ENCODE results near the gene RAB3C.
"Not testable (repeated sequence)": the region's sequence is repeated elsewhere in the genome, so short reads cannot be mapped to it uniquely, and the experiment has no call there.

Gene RAB3C

DNA sequence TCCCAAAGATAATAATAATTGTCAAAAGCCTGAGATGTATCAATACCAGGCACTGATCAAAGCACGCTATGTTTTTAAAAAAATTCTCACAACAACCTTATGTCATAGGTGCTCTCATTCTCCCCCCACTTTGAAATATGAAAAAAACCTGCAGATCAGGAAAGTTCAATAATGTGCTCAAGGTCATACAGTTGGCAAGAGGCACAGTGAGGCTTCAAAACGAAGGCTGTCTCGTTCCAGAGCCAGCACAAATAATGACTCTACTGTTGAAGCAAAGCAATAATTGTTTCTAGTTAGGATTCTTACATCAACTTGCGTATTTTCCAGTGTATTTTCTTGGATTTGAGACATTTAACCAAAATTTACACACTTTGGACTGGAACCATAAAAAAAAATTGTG lies 88.3 kb downstream of the RAB3C start:
- no peak for FAIRE-seq
- DNase-seq (ENCODE audit: extremely low spot score, insufficient read length, low read depth): no peak

DNA sequence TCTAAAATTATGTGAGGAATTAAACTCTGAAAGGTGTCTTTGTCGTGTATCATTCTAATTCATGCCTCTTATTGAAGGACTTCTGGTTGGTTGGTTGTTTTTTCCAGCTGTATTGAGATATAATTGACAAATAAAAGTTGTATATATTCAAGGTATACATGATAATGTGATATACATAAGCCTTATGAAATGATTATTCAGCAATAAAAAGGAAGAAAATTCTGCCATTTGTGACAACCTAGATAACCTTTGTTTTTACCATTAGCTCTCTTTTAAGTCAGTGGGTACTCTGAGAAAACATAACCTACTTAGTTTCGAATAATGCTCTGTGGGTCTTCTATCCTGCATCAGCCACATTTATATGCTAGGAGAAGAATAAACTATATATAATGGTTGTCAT lies 89.6 kb downstream of the RAB3C start:
- FAIRE-seq: no peak

DNA sequence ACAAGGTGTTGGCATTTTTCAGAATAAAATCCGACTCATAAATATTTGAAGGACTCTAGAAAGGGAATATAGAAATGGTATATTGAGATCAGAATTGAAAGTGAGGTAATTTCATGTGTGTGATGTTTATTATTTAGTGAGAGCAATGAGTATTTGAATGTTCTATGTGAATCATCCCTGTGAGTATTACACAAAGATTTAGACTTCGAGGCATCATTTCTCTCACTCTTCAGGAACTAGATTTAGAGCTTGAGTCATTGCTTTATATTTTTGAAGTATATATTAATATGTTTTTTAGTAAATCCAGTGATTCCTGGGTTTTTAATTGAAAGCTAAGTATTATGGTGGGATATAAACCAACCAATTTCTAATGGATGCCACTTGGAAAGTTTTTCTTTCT lies 91.2 kb downstream of the RAB3C start:
- FAIRE-seq (no peak), DNase-seq (ENCODE audit: extremely low spot score, insufficient read length, low read depth) (no peak)

More for the DNA sequence above, 89.6 kb downstream of the RAB3C start:
- DNase-seq (ENCODE audit: extremely low spot score, insufficient read length, low read depth): no peak

DNA sequence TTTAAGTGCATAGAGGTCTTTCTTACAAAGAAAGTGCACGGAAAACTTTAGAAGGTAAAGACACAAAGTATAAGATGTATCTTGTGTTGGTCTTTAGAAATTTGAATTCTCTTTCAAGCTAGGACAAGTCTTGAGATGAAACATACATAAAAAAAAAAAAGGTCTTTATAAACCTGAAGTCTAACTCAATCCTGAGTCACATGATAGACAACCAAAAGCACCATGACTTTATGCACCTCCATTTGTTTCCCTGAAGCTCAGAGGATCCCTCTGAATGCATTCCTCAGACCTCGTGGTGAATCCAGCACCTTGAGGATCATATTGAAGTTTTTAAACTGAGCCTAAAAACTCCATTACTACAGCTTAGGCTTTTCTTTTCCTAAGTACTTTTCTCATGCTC lies 91.8 kb downstream of the RAB3C start:
- no peak for FAIRE-seq
- DNase-seq (ENCODE audit: extremely low spot score, insufficient read length, low read depth): no peak

DNA sequence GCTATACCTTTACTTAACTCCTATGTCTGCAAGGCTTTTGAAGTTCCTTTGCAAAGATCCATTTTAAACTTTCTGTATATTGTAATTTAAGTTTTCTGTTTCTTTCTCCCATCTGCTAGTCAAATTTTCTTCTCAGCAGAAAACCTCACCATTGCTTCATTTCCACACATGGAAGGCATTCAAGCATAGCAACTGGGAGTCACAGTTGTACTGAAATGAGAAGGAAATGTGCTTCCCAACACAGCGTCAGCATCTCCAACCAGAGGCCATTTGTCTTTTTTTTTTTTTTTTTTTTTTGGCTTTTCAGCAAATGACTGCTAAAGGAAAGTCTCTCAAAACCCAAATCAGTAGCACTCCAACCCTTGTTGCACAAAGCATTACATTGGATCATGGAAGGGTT lies 92.5 kb downstream of the RAB3C start:
- DNase-seq (ENCODE audit: extremely low spot score, insufficient read length, low read depth) (no peak), FAIRE-seq (no peak)

DNA sequence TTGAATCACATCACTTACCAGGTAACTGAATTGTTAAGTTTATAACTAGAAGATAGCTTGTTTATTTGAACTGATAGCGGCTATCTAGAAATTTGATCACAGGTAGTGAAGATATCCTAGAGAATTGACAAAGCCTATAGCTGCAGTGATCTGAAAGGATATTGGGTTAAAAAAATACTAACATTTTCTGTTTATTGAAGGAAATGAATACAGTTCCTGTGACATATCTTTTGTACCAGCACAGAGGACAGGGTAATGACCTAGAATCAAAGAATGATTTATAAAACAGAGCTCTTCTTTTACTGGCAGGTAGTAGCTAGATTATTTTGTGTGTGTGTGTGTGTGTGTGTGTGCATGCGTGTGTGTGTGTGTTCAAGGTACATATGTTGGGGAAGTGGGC lies 94.8 kb downstream of the RAB3C start:
- no peak for FAIRE-seq

DNA sequence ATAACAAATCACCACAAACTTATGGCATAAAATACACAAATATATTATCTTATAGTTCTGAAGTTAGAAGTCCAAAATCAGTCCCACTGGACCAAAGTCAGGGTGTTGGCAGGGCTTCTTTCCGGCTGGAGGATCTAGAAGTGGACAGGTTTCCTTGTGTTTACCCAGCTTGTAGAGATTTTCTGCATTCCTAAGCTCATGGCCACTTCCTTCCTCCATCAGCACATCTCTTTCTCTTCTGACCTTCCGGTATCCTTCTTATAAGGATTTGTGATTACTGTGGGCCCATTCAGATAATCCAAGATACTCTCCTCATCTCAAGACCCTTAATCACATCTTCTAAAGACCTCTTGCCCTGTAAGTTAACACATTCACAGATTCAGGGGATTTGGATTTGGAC lies 97.6 kb downstream of the RAB3C start:
- FAIRE-seq (no peak), DNase-seq (ENCODE audit: extremely low spot score, insufficient read length, low read depth) (no peak)

More for the DNA sequence above, 94.8 kb downstream of the RAB3C start:
- no peak for DNase-seq (ENCODE audit: extremely low spot score, insufficient read length, low read depth)

DNA sequence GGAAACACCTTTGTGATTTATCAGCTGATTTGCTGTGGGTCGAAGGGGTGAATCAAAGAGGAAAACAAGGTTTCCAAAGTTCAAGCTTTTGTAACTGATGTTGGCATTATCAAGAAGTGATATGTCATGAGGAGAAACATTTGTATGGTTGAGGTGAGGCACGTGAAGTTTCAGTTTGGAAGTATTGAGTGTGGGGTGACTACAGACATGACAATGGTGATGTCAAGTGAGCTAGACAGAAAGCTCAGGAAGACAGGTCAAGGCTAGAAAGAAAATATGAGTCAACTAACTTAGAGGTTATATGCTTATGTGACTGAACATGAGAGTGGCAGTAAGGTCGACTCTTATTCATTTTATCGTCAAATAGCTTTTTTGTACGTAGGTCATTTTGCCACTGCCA lies 99.1 kb downstream of the RAB3C start:
- FAIRE-seq (no peak), DNase-seq (ENCODE audit: extremely low spot score, insufficient read length, low read depth) (no peak)

DNA sequence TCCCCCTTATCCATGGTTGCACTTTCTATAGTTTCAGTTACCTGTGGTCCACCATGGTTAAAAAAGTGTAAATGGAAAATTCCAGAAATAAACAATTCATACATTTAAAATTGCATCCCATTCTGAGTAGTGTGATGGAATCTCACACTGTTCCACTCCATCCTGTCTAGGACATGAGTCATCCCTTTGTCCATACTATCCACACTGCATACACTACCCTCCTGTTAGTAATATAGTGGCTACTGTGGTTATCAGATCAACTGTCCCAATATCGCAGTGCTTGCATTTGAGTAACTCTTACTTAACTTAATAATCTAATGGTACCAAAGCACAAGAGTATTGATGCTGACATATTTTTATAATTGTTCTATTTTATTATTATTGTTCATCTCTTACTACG lies 100.7 kb downstream of the RAB3C start:
- no peak for DNase-seq (ENCODE audit: extremely low spot score, insufficient read length, low read depth)
- no peak for FAIRE-seq

GRCh38 chr5:58687079-58687478 lies 104.2 kb downstream of the RAB3C start:
- DNase-seq (ENCODE audit: extremely low spot score, insufficient read length, low read depth) (no peak), FAIRE-seq (no peak)

DNA sequence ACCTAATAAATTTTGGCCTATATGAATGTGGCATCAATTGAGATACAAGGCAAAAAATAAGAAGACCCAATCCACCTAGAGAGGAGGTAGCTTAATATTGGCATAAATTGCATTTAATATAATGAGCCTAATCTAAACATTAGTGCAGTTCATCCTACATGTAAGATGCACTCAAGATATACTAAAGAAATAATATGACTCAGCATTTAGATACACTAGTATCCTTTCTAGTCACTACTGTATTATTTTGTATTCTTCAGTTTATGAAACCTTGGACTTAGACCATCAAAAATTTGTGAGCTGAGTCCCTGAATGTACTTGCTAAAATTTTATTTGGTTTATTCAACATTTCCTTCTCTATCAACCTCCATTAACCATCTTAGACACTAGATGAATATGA lies 104.7 kb downstream of the RAB3C start:
- FAIRE-seq: no peak
- DNase-seq (ENCODE audit: extremely low spot score, insufficient read length, low read depth): no peak

- DNase-seq (ENCODE audit: extremely low spot score, insufficient read length, low read depth): not testable (repeated sequence)
Measured at GRCh38 chr5:58699088-58699761, 116.3 kb downstream of the RAB3C start.

GRCh38 chr5:58699762-58700118 lies 116.9 kb downstream of the RAB3C start:
- FAIRE-seq (no peak), DNase-seq (ENCODE audit: extremely low spot score, insufficient read length, low read depth) (no peak)

More at GRCh38 chr5:58699088-58699761, 116.3 kb downstream of the RAB3C start:
- FAIRE-seq: not testable (repeated sequence)

DNA sequence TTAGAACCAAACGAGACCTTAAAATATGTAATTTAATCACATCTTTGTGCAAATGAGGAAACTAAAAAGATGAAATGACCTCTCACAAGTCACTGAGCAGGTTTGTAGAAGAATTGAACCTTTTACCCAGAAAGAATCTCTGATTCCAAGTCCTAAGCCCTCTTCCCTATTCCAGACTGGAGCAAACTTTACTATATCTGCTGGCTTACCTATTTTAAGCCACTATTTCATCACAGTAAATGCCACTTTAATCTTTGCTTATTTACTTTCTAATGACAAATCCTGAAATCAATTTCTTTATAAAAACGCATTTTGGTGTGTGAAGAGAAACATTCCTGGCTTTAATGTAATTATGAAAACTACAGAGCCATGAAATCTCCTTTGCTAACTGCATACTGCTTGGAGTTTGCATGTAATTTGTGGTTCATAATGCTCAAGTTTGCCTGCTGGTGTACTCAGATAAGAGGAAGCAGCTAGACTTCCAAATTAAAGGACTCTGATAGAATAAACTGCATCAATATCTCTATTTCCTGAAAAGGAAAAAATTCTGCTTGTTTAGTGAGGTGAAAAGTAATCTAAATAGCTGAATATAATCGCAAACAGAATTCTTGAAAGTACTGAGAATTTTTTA lies 121.2 kb downstream of the RAB3C start:
- no peak for DNase-seq (ENCODE audit: extremely low spot score, insufficient read length, low read depth)
- no peak for FAIRE-seq

- DNase-seq (ENCODE audit: extremely low spot score, insufficient read length, low read depth) (no peak), FAIRE-seq (no peak)
Measured at GRCh38 chr5:58706736-58707135, 123.9 kb downstream of the RAB3C start.

GRCh38 chr5:58708456-58708855 lies 125.6 kb downstream of the RAB3C start:
- DNase-seq (ENCODE audit: extremely low spot score, insufficient read length, low read depth): no peak
- no peak for FAIRE-seq

DNA sequence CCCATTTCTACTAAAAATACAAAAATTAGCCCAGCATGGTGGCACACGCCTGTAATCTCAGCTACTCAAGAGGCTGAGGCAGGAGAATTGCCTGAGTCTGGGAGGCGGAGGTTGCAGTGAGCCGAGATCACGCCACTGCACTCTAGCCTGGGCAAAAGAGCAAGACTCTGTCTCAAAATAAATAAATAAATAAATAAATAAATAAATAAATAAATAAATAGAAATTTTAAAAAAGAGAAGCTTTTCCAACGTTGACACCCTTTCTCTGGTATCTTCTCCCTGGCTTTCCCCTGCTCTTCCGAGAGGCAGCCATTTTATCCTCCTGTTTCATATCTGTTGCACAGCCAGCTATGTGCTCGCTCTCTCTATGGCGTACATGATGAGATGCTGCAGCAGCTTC lies 127.5 kb downstream of the RAB3C start:
- not testable (repeated sequence) for DNase-seq (ENCODE audit: extremely low spot score, insufficient read length, low read depth); FAIRE-seq

DNA sequence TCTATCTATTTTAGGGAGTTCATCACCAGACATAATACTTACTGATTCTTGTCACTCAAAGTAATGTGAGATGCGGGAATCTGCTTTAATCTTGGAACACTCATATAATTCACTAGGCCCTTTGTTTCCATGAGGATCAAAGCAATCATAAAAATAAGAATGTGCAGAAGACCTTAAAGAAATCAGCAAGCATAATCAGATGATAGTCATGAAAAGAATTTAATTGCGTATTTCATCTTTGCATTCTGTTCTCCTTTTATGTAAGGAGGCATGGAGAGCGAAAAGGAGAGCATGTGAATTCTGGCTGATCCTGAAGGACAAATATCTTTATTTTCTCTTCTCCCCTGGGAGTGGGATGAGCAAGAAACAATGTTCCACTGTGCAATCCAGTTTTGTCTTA lies 128.0 kb downstream of the RAB3C start:
- no peak for DNase-seq (ENCODE audit: extremely low spot score, insufficient read length, low read depth)
- no peak for FAIRE-seq

DNA sequence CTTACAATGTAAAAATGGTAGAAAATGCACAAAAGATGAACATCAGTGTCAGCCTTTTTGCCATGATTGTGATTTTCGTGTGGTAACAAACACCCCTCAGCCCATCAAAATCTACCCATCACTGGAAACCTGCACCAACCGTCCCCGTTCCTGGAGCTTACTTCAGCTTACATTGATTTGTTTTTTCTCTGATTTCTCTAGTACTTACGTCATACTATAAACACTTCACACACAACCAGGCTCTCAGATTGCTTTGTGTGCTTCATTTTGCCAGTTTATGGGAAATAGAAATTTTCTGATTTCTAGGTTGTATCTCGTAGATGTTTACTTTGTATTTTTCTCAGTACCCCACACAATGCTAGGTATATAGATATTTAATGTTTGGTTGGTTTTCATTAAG lies 129.1 kb downstream of the RAB3C start:
- DNase-seq (ENCODE audit: extremely low spot score, insufficient read length, low read depth) (no peak), FAIRE-seq (no peak)

DNA sequence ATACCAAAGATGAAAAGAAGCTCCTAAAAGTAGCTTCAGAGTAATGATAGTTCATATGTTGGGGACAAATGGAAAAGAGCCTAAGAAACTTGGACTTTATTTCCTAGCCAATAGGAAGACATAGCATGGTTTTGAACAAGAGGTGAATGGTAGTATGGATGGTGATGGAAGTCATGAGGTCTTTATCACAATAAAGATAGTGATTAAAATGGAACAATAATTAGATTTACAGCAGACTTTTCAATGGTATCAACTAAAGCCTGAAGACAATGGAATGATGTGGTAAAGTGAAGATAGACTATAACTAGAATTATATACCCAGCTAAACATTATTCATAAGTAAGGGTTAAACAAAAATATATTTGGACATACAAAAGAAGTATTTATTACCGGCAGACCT lies 131.2 kb downstream of the RAB3C start:
- no peak for FAIRE-seq
- DNase-seq (ENCODE audit: extremely low spot score, insufficient read length, low read depth): no peak

DNA sequence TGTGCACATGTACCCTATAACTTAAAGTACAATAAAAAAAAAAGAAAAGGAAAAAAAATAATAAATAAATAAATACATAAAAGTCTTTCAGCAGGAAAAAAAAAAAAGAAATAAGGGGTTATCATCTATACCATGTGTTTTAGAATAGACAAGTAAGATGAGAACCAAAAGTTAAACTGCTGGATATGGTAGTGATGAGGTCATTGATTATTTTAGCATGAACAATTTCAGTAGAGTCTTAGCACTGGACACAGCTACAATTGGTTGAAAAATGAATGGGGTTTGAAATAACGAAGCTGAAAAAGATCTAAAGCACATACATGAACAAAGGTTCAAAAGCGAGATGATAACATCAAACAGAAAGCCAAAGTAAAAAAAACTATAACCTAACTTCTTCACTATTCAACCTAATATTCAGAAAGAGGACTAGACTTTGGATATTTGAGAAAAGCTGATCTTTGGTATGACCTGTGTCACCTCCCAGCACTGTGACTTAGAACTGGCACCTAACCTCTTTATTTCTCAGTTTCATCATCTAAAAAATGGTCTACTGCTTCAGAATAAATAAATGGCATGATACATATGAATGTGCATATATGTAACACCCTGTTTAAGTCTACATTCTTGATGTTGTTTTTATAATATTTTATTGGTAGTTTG lies 133.3 kb downstream of the RAB3C start:
- no peak for FAIRE-seq
- DNase-seq (ENCODE audit: extremely low spot score, insufficient read length, low read depth): no peak

- no peak for FAIRE-seq
- no peak for DNase-seq (ENCODE audit: extremely low spot score, insufficient read length, low read depth)
Measured at GRCh38 chr5:58716713-58717112, 133.8 kb downstream of the RAB3C start.
